HCT116 (cell line): Measurements from ENCODE around the gene MYLK3. TPM values are rescaled to one million over a fixed set of nuclear protein-coding genes. Genes with fewer than 3 reads are reported as not detected.

Experiments
- ATAC-seq: fragments of 200-7000 bp; cut with Tn5 transposase; 2 replicates; pipeline ENCODE4 v1.9.1; 2020; ENCODE audit warnings: mild to moderate bottlenecking, moderate library complexity
- BruUV-seq: library from RNA; stranded (reverse); fragments of 400-500 nt; replicated peaks from 2 replicates; lab custom pipeline; 2021; lab: Mats Ljungman, UMichigan
- CTCF ChIA-PET: fragments of 300-600 bp; sonication (Branson Sonifier 250); formaldehyde crosslinking; loops from one replicate; lab custom pipeline; 2021; ENCODE audit warnings: antibody characterized with exemption; lab: Charles Lee
- POLR2A ChIA-PET: fragments of 300-600, 350-600 bp; sonication (Branson Sonifier 250); formaldehyde crosslinking; loops from one replicate; lab custom pipeline; 2021; ENCODE audit warnings: antibody characterized with exemption; lab: Charles Lee
- RAD21 ChIA-PET, 2 experiments: fragments of 300-600 bp; sonication (Branson Sonifier 250); formaldehyde crosslinking; loops; one replicate each; lab custom pipeline; 2023; ENCODE audit warnings: low total read pairs in 2 of 2; ENCODE audit not compliant: uncharacterized antibody in 2 of 2, unreplicated experiment in 2 of 2, low non-redundant PET in 1 of 2; lab: Charles Lee
- DNase-seq: peaks from one replicate; pipeline ENCODE4 v3.0.0-alpha.2; 2010; ENCODE audit warnings: low read depth, low spot score
- H2AFZ ChIP-seq: fragments of 200-600 bp; shearing (Covaris generic), sonication (generic); 2 replicates; pipeline ENCODE4 v1.6.1; 2017; ENCODE audit warnings: low read depth, mixed run types, mixed read lengths, antibody characterized with exemption, low read length; ENCODE audit not compliant: poor library complexity, severe bottlenecking
- H3K27ac ChIP-seq: 2 replicates; pipeline ENCODE4 v1.5.1; 2012; ENCODE audit warnings: low read depth, low read length
- H3K27me3 ChIP-seq: fragments of 200-600 bp; sonication (generic); 2 replicates; pipeline ENCODE4 v1.6.1; 2016; ENCODE audit warnings: mixed run types, low read length, mixed read lengths; ENCODE audit not compliant: insufficient read depth
- H3K36me3 ChIP-seq, 2 experiments: fragments of 200-500 bp in 1 of 2; fragments of 200-600 bp in 1 of 2; sonication (Bioruptor generic) in 1 of 2; sonication (generic) in 1 of 2; 2 replicates each; pipeline versions ENCODE4 v1.5.1 to v1.6.1; 2014 to 2016; ENCODE audit warnings: low read length in 2 of 2, inconsistent platforms in 1 of 2, mixed read lengths in 1 of 2, mixed run types in 1 of 2; ENCODE audit not compliant: insufficient read depth in 2 of 2, control insufficient read depth in 1 of 2
- H3K4me1 ChIP-seq, 2 experiments: fragments of 200-600 bp in 1 of 2; sonication (generic) in 1 of 2; 2 replicates each; pipeline versions ENCODE4 v1.5.1 to v1.6.1; 2012 to 2017; ENCODE audit warnings: low read length in 2 of 2, inconsistent platforms in 1 of 2, mild to moderate bottlenecking in 1 of 2, mixed read lengths in 1 of 2, mixed run types in 1 of 2, moderate library complexity in 1 of 2; ENCODE audit not compliant: insufficient read depth in 2 of 2, control insufficient read depth in 1 of 2
- H3K4me2 ChIP-seq: fragments of 200-600 bp; sonication (generic); 2 replicates; pipeline ENCODE4 v1.6.1; 2017; ENCODE audit warnings: mixed run types, low read length, mixed read lengths
- H3K4me3 ChIP-seq, 2 experiments: fragments of 200-600 bp in 1 of 2; sonication (generic) in 1 of 2; replicated peaks in 1 of 2; 2 replicates each; pipeline ENCODE4 v1.5.1; 2011 to 2016; ENCODE audit warnings: low read length in 2 of 2, control low read depth in 1 of 2, low read depth in 1 of 2, mild to moderate bottlenecking in 1 of 2, mixed read lengths in 1 of 2, mixed run types in 1 of 2
- H3K79me2 ChIP-seq: fragments of 200-600 bp; sonication (generic); 2 replicates; pipeline ENCODE4 v1.6.1; 2017; ENCODE audit warnings: mild to moderate bottlenecking, mixed run types, low read length, moderate library complexity, mixed read lengths; ENCODE audit not compliant: insufficient read depth
- H3K9ac ChIP-seq: fragments of 200-600 bp; sonication (generic); 2 replicates; pipeline ENCODE4 v1.6.1; 2016; ENCODE audit warnings: low read length, mixed read lengths
- H3K9me2 ChIP-seq: fragments of 200-600 bp; sonication (generic), shearing (Covaris generic); 2 replicates; pipeline ENCODE4 v1.6.1; 2017; ENCODE audit warnings: mixed run types, mild to moderate bottlenecking, moderate library complexity; ENCODE audit not compliant: insufficient read depth
- H3K9me3 ChIP-seq, 2 experiments: fragments of 200-500 bp in 1 of 2; fragments of 200-600 bp in 1 of 2; sonication (Bioruptor generic) in 1 of 2; sonication (generic) in 1 of 2; 2 replicates each; pipeline ENCODE4 v1.6.1; 2014 to 2017; ENCODE audit warnings: low read length in 2 of 2, mixed read lengths in 2 of 2, inconsistent platforms in 1 of 2, low read depth in 1 of 2, mild to moderate bottlenecking in 1 of 2, mixed run types in 1 of 2, moderate library complexity in 1 of 2; ENCODE audit not compliant: control insufficient read depth in 1 of 2, insufficient read depth in 1 of 2
- H4K20me1 ChIP-seq: fragments of 200-600 bp; sonication (generic), shearing (Covaris generic); 2 replicates; pipeline ENCODE4 v1.6.1; 2017; ENCODE audit warnings: mixed run types, mild to moderate bottlenecking, moderate library complexity; ENCODE audit not compliant: insufficient read depth
- CBX3 ChIP-seq: IDR thresholded peaks from 2 replicates; pipeline ENCODE4 v1.6.1; 2012; ENCODE audit warnings: low read depth
- EGR1 ChIP-seq: IDR thresholded peaks from 2 replicates; pipeline ENCODE4 v1.6.1; 2012; ENCODE audit warnings: low read depth
- EZH2phosphoT487 ChIP-seq: fragments of 200-600 bp; IDR thresholded peaks from 2 replicates; pipeline ENCODE4 v1.6.1; 2018; ENCODE audit warnings: antibody characterized with exemption, borderline replicate concordance
- JUND ChIP-seq: IDR thresholded peaks from 2 replicates; pipeline ENCODE4 v1.6.1; 2012
- POLR2AphosphoS5 ChIP-seq: IDR thresholded peaks from 2 replicates; pipeline ENCODE4 v1.6.1; 2011; ENCODE audit warnings: mild to moderate bottlenecking, low read depth, low read length, moderate library complexity
- SP1 ChIP-seq: IDR thresholded peaks from 2 replicates; pipeline ENCODE4 v1.6.1; 2012; ENCODE audit warnings: low read depth
- SRF ChIP-seq: IDR thresholded peaks from 2 replicates; pipeline ENCODE4 v1.6.1; 2012; ENCODE audit warnings: low read depth
- TCF7L2 ChIP-seq: IDR thresholded peaks from 2 replicates; pipeline ENCODE4 v1.7.0; 2011; ENCODE audit warnings: borderline replicate concordance, inconsistent platforms; ENCODE audit not compliant: insufficient read depth, insufficient read length; ENCODE audit errors: extremely low read depth
- ZFX ChIP-seq: fragments of 450-650 bp; IDR thresholded peaks from 2 replicates; pipeline ENCODE4 v1.6.1; 2017
- intact Hi-C: fragments of 100-400 bp; cut with micrococcal nuclease; formaldehyde crosslinking; loops from 2 replicates; pipeline ENCODE4 v1.10.0; 2022
- total RNA-seq: library from RNA; stranded (reverse); gene quantifications from one replicate; pipeline ENCODE4 v1.2.1, GENCODE V29; 2021; ENCODE audit not compliant: unreplicated experiment
- TF ChIP-seq, protein P1 (sequence below): IDR thresholded peaks from 2 replicates; pipeline ENCODE4 v1.6.1; 2011; ENCODE audit warnings: mild to moderate bottlenecking, low read length, moderate library complexity; ENCODE audit not compliant: insufficient replicate concordance; ENCODE audit errors: extremely low read depth
- TF ChIP-seq, protein P2 (sequence below): IDR thresholded peaks from 2 replicates; pipeline ENCODE4 v1.6.1; 2012; ENCODE audit warnings: low read depth
- TF ChIP-seq, protein P3 (sequence below): IDR thresholded peaks from 2 replicates; pipeline ENCODE4 v1.6.1; 2012
- TF ChIP-seq, protein P4 (sequence below), 3 experiments: fragments of 200-600 bp in 1 of 3; sonication (generic) in 1 of 3; IDR thresholded peaks in 2 of 3; conservative IDR thresholded peaks in 1 of 3; 2 replicates each; pipeline ENCODE4 v1.5.1; 2012 to 2017; ENCODE audit warnings: low read depth in 2 of 3, low read length in 2 of 3, antibody characterized with exemption in 1 of 3, borderline replicate concordance in 1 of 3, control low read depth in 1 of 3, mild to moderate bottlenecking in 1 of 3, mixed read lengths in 1 of 3, mixed run types in 1 of 3, moderate library complexity in 1 of 3; ENCODE audit not compliant: insufficient read depth in 1 of 3

Gene MYLK3
- total RNA-seq, 1 experiment from 2014 or later, result 0.22 TPM

DNA sequence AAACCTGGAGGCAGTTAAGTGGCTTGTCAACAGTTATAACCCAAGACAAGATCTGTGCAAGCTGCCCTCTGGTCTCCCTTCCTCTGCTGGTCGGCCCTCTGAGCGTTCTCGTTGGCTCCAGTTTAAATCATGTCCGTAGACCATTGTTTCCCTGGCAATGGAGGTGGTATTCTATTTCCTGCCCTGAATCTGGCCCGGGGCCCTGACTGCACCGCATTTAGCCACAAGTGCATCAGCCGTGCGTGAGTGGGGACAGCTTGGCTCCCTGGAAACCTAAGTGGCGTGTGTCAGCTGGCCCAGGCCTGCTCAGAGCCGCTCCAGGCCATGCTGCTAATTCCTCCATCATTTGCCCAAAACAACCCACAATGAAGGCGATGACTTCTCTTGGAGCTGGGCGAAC lies 15.0 kb upstream of the MYLK3 start:
- Histone ChIP-seq H2AFZ (no peak overlapping the region), H3K36me3 (no peaks in the 10 kb centered on the region), H3K79me2 (no peaks in the 10 kb centered on the region), H3K4me3 (no peak overlapping the region), H3K9ac (no peak overlapping the region), H3K27me3 (no peaks in the 10 kb centered on the region; the same call in 1 of the 2 replicates), H3K27ac (no peak overlapping the region), H4K20me1 (no peaks in the 10 kb centered on the region), H3K4me1 (no peaks in the 10 kb centered on the region), H3K9me3 (no peaks in the 10 kb centered on the region), H3K4me2 (no peak overlapping the region), H3K9me2 (no peaks in the 10 kb centered on the region)
- ChIA-PET POLR2A (no interaction called here), CTCF (no interaction called here), RAD21 (no interaction called here)
- ATAC-seq (no peak), DNase-seq (no peak)
- BruUV-seq, result no TSS peak
- TF ChIP-seq EZH2phosphoT487, result no peak
- TF ChIP-seq SP1, result no peak
- TF ChIP-seq SRF, result no peak
- TF ChIP-seq EGR1, result no peak
- TF ChIP-seq ZFX, result no peak
- intact Hi-C loops, result no loop called here

- no peaks in the 10 kb centered on the region for H3K36me3 ChIP-seq
- H2AFZ ChIP-seq, result no peak overlapping the region
- no peaks in the 10 kb centered on the region for H4K20me1 ChIP-seq
- CTCF ChIA-PET, result no interaction called here
- BruUV-seq, result no TSS peak
- no peak overlapping the region for H3K4me3 ChIP-seq
- intact Hi-C loops, result no loop called here
- no peaks in the 10 kb centered on the region for H3K4me1 ChIP-seq
- POLR2A ChIA-PET, result no interaction called here
- no peak overlapping the region for H3K9ac ChIP-seq
- H3K4me2 ChIP-seq, result no peak overlapping the region
- DNase-seq (no peak), ATAC-seq (no peak)
- no peaks in the 10 kb centered on the region for H3K9me2 ChIP-seq
- H3K27ac ChIP-seq, result no peak overlapping the region
- no peaks in the 10 kb centered on the region for H3K9me3 ChIP-seq
- RAD21 ChIA-PET, result no interaction called here
- H3K79me2 ChIP-seq, result no peaks in the 10 kb centered on the region
- H3K27me3 ChIP-seq, result no peaks in the 10 kb centered on the region; the same call in 1 of the 2 replicates
- TF ChIP-seq, protein P1, sequence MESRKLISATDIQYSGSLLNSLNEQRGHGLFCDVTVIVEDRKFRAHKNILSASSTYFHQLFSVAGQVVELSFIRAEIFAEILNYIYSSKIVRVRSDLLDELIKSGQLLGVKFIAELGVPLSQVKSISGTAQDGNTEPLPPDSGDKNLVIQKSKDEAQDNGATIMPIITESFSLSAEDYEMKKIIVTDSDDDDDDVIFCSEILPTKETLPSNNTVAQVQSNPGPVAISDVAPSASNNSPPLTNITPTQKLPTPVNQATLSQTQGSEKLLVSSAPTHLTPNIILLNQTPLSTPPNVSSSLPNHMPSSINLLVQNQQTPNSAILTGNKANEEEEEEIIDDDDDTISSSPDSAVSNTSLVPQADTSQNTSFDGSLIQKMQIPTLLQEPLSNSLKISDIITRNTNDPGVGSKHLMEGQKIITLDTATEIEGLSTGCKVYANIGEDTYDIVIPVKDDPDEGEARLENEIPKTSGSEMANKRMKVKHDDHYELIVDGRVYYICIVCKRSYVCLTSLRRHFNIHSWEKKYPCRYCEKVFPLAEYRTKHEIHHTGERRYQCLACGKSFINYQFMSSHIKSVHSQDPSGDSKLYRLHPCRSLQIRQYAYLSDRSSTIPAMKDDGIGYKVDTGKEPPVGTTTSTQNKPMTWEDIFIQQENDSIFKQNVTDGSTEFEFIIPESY, result no peak
- TF ChIP-seq CBX3, result no peak
- no peak for TF ChIP-seq JUND
- TF ChIP-seq TCF7L2, result no peak
- no peak for TF ChIP-seq EZH2phosphoT487
- no peak for TF ChIP-seq ZFX
- TF ChIP-seq, protein P2, sequence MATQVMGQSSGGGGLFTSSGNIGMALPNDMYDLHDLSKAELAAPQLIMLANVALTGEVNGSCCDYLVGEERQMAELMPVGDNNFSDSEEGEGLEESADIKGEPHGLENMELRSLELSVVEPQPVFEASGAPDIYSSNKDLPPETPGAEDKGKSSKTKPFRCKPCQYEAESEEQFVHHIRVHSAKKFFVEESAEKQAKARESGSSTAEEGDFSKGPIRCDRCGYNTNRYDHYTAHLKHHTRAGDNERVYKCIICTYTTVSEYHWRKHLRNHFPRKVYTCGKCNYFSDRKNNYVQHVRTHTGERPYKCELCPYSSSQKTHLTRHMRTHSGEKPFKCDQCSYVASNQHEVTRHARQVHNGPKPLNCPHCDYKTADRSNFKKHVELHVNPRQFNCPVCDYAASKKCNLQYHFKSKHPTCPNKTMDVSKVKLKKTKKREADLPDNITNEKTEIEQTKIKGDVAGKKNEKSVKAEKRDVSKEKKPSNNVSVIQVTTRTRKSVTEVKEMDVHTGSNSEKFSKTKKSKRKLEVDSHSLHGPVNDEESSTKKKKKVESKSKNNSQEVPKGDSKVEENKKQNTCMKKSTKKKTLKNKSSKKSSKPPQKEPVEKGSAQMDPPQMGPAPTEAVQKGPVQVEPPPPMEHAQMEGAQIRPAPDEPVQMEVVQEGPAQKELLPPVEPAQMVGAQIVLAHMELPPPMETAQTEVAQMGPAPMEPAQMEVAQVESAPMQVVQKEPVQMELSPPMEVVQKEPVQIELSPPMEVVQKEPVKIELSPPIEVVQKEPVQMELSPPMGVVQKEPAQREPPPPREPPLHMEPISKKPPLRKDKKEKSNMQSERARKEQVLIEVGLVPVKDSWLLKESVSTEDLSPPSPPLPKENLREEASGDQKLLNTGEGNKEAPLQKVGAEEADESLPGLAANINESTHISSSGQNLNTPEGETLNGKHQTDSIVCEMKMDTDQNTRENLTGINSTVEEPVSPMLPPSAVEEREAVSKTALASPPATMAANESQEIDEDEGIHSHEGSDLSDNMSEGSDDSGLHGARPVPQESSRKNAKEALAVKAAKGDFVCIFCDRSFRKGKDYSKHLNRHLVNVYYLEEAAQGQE, result no peak
- no peak for TF ChIP-seq POLR2AphosphoS5
- TF ChIP-seq, protein P3, sequence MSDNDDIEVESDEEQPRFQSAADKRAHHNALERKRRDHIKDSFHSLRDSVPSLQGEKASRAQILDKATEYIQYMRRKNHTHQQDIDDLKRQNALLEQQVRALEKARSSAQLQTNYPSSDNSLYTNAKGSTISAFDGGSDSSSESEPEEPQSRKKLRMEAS, result no peak
- TF ChIP-seq, protein P4, sequence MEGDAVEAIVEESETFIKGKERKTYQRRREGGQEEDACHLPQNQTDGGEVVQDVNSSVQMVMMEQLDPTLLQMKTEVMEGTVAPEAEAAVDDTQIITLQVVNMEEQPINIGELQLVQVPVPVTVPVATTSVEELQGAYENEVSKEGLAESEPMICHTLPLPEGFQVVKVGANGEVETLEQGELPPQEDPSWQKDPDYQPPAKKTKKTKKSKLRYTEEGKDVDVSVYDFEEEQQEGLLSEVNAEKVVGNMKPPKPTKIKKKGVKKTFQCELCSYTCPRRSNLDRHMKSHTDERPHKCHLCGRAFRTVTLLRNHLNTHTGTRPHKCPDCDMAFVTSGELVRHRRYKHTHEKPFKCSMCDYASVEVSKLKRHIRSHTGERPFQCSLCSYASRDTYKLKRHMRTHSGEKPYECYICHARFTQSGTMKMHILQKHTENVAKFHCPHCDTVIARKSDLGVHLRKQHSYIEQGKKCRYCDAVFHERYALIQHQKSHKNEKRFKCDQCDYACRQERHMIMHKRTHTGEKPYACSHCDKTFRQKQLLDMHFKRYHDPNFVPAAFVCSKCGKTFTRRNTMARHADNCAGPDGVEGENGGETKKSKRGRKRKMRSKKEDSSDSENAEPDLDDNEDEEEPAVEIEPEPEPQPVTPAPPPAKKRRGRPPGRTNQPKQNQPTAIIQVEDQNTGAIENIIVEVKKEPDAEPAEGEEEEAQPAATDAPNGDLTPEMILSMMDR (IDR thresholded peaks at IDR 0.05 in 2 of 3, conservative IDR thresholded peaks at IDR 0.05 in 1 of 3; ENCODE audit: borderline replicate concordance in 1 of 3, insufficient read depth in 1 of 3, low read depth in 2 of 3, low read length in 2 of 3), result no peak
- no peak for TF ChIP-seq EGR1
Observed at GRCh38 chr16:46762583-46762982, 14.4 kb upstream of the MYLK3 start.
